GM12891 (cell line): ENCODE measurements around the gene ZNF689.
A peak's percentile ranks its signal among the peaks of the same experiment; 100 is the strongest.

Experiments used
- DNase-seq: peaks from one replicate; pipeline ENCODE4 v3.0.0; 2011; ENCODE audit warnings: low spot score; ENCODE audit not compliant: insufficient read length
- FAIRE-seq: peaks from 2 replicates; lab custom pipeline; 2011; peaks lifted over from hg19 to GRCh38; lab: Jason Lieb, UNC
- PAX5 ChIP-seq: IDR thresholded peaks from 2 replicates; pipeline ENCODE4 v1.6.1; 2011; ENCODE audit warnings: low read length, moderate library complexity, mild to moderate bottlenecking; ENCODE audit not compliant: insufficient read depth, severe bottlenecking
- POLR2A ChIP-seq: IDR thresholded peaks from 2 replicates; pipeline ENCODE4 v1.6.1; 2011; ENCODE audit warnings: low read depth, low read length, control low read depth
- POLR2AphosphoS5 ChIP-seq: IDR thresholded peaks from 2 replicates; pipeline ENCODE4 v1.6.1; 2011; ENCODE audit warnings: low read depth, low read length, control low read depth
- POU2F2 ChIP-seq: IDR thresholded peaks from 2 replicates; pipeline ENCODE4 v1.6.1; 2011; ENCODE audit warnings: low read depth, mild to moderate bottlenecking, control low read depth, low read length, moderate library complexity
- SPI1 ChIP-seq: IDR thresholded peaks from 2 replicates; pipeline ENCODE4 v1.6.1; 2011; ENCODE audit warnings: low read depth, low read length, control low read depth
- TAF1 ChIP-seq: IDR thresholded peaks from 2 replicates; pipeline ENCODE4 v1.6.1; 2011; ENCODE audit warnings: low read depth, low read length, control low read depth

The ZNF689 gene

DNA sequence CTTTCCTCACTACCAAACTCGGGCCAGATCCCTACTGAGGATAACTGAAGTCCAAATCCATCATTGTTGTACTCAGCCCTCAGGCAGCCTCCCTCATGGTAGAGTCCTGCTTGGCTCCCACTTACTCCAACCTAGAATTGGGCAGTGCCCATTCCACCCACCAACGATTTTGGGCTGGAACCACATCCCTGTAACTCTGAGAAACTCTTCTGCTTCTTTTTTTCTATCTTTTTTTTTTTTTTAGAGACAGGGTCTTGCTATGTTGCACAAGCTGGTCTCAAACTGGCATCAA, 41.8 kb upstream of the ZNF689 start:
- TF ChIP-seq SPI1 = no peak
- DNase-seq (no peak), FAIRE-seq (no peak)

DNA sequence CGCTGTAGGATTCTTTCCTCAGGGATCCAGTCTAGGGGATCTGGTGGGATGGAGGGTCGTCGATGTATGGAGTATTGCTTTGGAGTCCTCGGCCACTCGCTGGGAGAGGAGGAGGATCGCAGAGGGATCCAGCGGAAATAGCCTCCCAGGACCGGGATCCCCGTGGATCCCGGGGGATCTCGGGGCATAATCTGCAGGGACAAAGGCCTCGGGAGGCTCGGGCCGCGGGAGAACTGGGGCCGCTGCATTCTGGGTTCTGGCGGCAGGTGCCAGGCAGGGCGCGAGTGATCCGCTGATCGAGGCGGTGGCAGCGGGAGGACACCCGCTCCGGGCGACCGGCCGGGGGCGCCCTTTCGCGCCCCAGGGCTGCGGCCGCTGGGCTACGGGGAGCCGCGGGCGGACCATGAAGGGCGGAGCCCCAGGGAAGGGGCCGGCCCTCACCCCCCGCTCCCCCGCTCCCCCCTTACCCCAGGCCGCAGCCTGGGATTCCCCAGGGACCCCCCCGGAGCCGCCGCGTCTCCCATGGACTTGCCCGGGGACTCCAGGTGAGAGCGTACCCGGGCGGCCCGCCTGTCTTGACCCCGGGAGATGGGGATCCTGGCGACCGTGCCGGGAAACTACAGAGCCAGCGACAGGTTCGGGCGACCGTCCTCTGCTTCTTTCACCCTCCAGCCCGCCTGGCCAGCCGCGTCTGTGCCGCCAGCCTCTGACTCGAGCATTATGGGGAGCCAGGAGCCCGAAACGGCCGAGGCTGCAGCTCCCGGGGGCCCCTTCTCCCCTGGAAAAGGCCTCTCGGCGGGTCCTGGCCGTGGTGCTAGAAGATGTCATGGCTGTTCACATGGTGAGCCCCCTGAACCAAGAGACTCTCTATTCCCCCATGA, 41.2 kb upstream of the ZNF689 start:
- FAIRE-seq (peak; percentile 93), DNase-seq (peak; percentile 89)
- TF ChIP-seq POU2F2 = peak; percentile 39; the same call in 1 of the 2 replicates
- no peak for TF ChIP-seq SPI1
- no peak for TF ChIP-seq POLR2A
- no peak for TF ChIP-seq POLR2AphosphoS5
- 0 out of 2 replicates have a peak, but pooled peaks have one; percentile 38 for TF ChIP-seq TAF1

DNA sequence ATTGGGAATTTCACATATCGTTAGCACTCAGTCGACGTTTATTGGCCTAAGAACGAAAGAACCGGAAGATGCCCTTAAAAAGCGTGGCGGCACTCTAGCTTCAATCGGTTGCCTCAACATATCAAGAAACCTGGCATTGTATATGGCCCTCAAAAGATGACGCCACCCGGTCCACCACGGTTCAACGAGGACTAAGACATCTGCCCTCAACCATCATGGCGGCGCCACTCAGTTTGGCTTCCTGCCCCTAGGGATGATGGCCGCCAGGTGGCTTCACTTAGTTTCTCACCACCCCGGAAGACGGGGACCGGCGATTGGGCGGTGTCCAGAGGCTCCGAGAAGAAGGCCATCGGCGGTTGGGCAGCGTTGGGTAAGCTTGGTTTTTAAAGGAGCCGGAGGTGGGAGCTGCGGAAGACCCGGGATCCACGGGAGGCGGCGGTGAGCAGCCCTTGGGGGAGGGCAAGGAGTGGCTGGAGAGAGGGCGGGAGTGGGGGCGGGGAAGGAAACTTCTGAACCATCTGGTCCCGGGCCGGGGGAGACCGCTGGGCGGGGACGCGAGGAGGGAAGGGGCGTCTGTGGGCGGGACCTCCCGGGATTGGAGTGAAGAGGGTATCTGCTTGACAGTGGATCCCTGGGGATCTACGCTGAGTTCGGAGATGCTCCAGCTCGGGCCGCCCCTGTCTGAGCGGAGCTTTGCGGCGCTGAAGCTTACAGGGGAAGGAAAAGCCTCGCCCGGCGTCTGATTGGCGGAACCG, 40.4 kb upstream of the ZNF689 start, which contains the start of gene PRR14:
TSS of gene PRR14 (plus strand) at position 592 of the 755 bp plus-strand sequence. CDS start 686 bp downstream, outside the sequence.
- peak; percentile 87 for DNase-seq
- no peak for FAIRE-seq
- no peak for TF ChIP-seq PAX5
- TF ChIP-seq POLR2A = peak; percentile 50; the same call in 1 of the 2 replicates
- TF ChIP-seq SPI1 = no peak
- TF ChIP-seq POLR2AphosphoS5 = no peak
- peak; percentile 59 for TF ChIP-seq TAF1

DNA sequence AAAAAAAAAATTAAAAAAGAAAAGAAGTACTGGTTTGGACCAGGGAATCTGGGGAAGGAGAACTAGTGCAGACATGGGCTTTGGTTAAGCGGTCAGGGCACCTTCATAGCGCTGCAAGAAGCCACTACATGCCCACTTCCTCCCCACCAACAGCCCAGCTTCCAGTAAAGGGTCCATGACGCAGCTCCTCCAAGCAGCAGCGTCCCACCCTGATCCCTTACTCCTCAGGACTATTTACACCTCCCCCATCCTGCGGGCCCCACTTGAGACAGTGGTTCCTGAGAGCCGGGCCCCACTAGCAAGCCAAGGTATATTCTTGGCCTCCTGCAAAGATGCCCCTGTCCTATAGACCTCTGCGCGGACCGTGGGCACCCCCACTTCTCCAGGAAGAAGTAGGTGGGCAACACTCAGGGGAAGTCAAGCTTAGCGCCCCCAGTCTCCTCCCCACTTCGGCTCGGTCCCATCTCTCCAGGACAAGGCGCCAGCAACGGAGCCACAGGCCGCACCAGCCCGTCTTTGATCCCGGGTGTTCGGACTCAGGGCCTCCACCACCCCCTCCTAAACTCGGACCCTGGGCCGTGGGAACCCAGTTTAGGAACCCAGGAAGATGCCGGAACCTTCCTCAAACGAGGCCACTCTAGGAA, 39.7 kb upstream of the ZNF689 start:
- TF ChIP-seq POLR2A (no peak), POU2F2 (no peak), SPI1 (peak; percentile 52), TAF1 (no peak), PAX5 (no peak), POLR2AphosphoS5 (no peak)
- DNase-seq (no peak), FAIRE-seq (no peak)

DNA sequence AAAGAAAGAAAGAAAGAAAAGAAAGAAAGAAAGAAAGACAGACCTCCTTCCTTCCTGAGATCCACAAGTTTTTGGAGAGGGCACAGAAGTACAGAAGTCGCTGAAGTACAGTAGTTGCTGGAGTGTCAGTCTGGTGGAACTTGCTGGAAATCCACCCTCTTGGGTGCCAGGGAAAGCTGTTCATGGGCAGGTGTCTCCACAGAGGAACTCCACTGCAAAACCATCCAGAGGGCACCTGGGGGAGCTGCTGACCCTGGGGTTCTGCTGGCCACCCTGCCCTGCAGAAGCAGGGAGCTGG, 37.0 kb upstream of the ZNF689 start:
- FAIRE-seq (no peak), DNase-seq (no peak)
- TF ChIP-seq POU2F2 = no peak
- TF ChIP-seq POLR2AphosphoS5 = no peak
- TF ChIP-seq TAF1 = no peak
- TF ChIP-seq PAX5 = no peak
- TF ChIP-seq POLR2A = no peak
- no peak for TF ChIP-seq SPI1

DNA sequence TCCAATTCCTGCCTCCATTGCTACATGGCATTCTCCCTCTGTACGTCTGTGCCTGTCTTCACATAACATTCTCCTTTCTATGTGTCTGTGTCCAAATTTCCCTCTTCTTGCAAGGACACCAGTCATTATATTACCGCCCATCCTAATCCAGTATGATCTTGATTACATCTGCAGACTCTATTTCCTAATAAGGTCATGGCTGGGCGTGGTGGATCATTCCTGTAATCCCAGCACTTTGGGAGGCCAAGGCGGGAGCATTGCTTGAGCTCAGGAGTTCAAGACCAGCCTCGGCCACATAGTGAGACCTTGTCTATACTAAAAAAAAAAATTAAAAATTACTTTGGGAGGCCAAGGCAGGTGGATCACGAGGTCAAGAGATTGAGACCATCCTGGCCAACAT, 35.5 kb upstream of the ZNF689 start:
- no peak for DNase-seq
- TF ChIP-seq PAX5 (no peak), SPI1 (no peak), POU2F2 (no peak), POLR2A (no peak), POLR2AphosphoS5 (no peak), TAF1 (no peak)
- no peak for FAIRE-seq

DNA sequence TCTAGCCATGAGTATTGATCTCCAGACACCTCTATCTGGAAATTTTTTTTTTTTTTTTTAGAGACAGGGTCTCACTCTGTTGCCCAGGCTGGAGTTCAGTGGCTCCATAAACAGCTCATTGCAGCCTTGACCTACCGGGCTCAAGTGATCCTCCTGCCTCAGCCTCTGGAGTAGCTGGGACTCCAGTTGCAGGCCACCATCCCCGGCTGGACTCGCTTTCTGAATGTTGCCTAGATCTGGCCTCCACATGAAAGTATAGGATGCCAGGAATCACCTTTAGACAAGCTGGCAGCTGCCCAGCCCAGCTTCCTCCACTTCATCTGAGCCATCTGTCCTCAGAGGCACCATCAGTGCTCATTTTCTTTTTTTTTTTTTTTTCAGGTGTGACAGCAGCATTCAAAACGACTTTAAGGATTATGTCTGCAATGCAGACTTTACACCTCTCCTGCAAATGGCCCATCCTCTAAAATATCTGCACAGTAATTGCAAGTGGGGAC, 34.2 kb upstream of the ZNF689 start:
- TF ChIP-seq POU2F2 = no peak
- no peak for TF ChIP-seq TAF1
- TF ChIP-seq POLR2A = no peak
- no peak for TF ChIP-seq POLR2AphosphoS5
- TF ChIP-seq SPI1 = no peak
- TF ChIP-seq PAX5 = no peak
- no peak for FAIRE-seq

DNA sequence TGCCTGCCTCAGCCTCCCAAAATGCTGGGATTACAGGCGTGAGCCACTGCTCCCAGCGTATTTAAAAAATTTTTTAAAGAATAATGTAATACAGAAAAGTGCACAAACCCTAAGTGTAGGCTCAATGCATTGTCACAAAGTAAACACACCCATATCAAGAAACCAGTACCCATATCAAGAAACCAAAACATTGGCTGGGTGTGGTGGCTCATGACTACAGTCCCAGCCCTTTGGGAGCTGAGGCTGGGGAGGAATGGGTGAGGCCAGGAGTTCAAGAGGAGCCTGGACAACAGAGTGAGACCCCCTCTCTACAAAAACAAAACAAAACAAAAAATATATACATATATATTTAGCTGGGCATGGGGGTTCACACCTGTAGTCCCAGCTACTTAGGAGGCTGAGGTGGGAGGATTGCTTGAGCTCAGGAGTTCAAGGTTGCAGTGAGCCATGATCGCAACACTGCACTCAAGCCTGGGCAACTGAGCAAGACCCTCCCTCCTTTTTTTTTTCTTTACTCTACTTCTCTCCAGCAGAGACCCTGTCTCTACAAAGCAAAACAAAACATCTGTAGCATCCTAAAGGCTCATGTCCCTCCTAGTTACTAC, 31.3 kb upstream of the ZNF689 start:
- FAIRE-seq = no peak

More for the DNA sequence above, 34.2 kb upstream of the ZNF689 start:
- no peak for DNase-seq

More for the DNA sequence above, 31.3 kb upstream of the ZNF689 start:
- DNase-seq = no peak
- TF ChIP-seq POLR2AphosphoS5 = no peak
- TF ChIP-seq POU2F2 = no peak
- TF ChIP-seq TAF1 = no peak
- no peak for TF ChIP-seq PAX5
- TF ChIP-seq POLR2A = no peak
- no peak for TF ChIP-seq SPI1
